Amniotic stem cell (primary cell): ENCODE measurements around the gene CYP24A1.

Experiments
- DNase-seq: peaks from one replicate; lab custom pipeline; 2025; lab: John Stamatoyannopoulos, UW

The CYP24A1 gene

GRCh38 chr20:54173653-54174456 is at the start of gene CYP24A1:
TSS of gene CYP24A1 (minus strand) at chr20:54173986. CDS start at chr20:54173579, 407 bp downstream.
- no peak for DNase-seq

GRCh38 chr20:54223285-54223684 is 49.5 kb upstream of the CYP24A1 start:
- DNase-seq = no peak

GRCh38 chr20:54221996-54222890 is 48.5 kb upstream of the CYP24A1 start:
- no peak for DNase-seq

- DNase-seq = no peak
These were observed 47.6 kb upstream of the CYP24A1 start for GRCh38 chr20:54221353-54221752.

GRCh38 chr20:54220722-54221121 is 46.9 kb upstream of the CYP24A1 start:
- DNase-seq = no peak

GRCh38 chr20:54219751-54220426 is 46.1 kb upstream of the CYP24A1 start:
- peak; percentile 17 for DNase-seq

GRCh38 chr20:54218470-54218869 is 44.7 kb upstream of the CYP24A1 start:
- no peak for DNase-seq

- no peak for DNase-seq
These were observed 44.0 kb upstream of the CYP24A1 start for GRCh38 chr20:54217762-54218161.

GRCh38 chr20:54215157-54215789 is 41.5 kb upstream of the CYP24A1 start:
- DNase-seq = no peak

- no peak for DNase-seq
These were observed 40.8 kb upstream of the CYP24A1 start for GRCh38 chr20:54214566-54214965.

GRCh38 chr20:54212871-54213270 is 39.1 kb upstream of the CYP24A1 start:
- DNase-seq = no peak

GRCh38 chr20:54212226-54212625 is 38.4 kb upstream of the CYP24A1 start:
- no peak for DNase-seq

GRCh38 chr20:54209216-54209813 is 35.5 kb upstream of the CYP24A1 start:
- no peak for DNase-seq

- DNase-seq = no peak
These were observed 34.9 kb upstream of the CYP24A1 start for GRCh38 chr20:54208548-54209176.

- peak; percentile 40 for DNase-seq
These were observed 34.2 kb upstream of the CYP24A1 start, which contains the start of gene PFDN4 for GRCh38 chr20:54207743-54208547. TSS of gene PFDN4 (plus strand) at chr20:54208087. CDS start at chr20:54208101, 14 bp downstream.

- no peak for DNase-seq
These were observed 33.4 kb upstream of the CYP24A1 start for GRCh38 chr20:54207053-54207742.

GRCh38 chr20:54205450-54205849 is 31.7 kb upstream of the CYP24A1 start:
- DNase-seq = no peak

- no peak for DNase-seq
These were observed 30.7 kb upstream of the CYP24A1 start for GRCh38 chr20:54204481-54204880.

GRCh38 chr20:54204063-54204462 is 30.3 kb upstream of the CYP24A1 start:
- DNase-seq = no peak
